Testis (tissue), 2 donors: Measurements from ENCODE around the gene NUDT8.

Experiments used
- POLR2A ChIP-seq: fragments of 450-650 bp; IDR thresholded peaks from one replicate; pipeline ENCODE4 v1.6.1; 2017; ENCODE audit warnings: antibody characterized with exemption, mild to moderate bottlenecking, moderate library complexity
- TF ChIP-seq, protein P1 (sequence below), 3 experiments: fragments of 450-650 bp in 2 of 3; fragments of 200-600 bp in 1 of 3; sonication (generic) in 1 of 3; IDR thresholded peaks; one replicate each; pipeline ENCODE4 v1.5.1; 2016 to 2019; ENCODE audit warnings: antibody characterized with exemption in 3 of 3, mild to moderate bottlenecking in 2 of 3, moderate library complexity in 1 of 3

DNA sequence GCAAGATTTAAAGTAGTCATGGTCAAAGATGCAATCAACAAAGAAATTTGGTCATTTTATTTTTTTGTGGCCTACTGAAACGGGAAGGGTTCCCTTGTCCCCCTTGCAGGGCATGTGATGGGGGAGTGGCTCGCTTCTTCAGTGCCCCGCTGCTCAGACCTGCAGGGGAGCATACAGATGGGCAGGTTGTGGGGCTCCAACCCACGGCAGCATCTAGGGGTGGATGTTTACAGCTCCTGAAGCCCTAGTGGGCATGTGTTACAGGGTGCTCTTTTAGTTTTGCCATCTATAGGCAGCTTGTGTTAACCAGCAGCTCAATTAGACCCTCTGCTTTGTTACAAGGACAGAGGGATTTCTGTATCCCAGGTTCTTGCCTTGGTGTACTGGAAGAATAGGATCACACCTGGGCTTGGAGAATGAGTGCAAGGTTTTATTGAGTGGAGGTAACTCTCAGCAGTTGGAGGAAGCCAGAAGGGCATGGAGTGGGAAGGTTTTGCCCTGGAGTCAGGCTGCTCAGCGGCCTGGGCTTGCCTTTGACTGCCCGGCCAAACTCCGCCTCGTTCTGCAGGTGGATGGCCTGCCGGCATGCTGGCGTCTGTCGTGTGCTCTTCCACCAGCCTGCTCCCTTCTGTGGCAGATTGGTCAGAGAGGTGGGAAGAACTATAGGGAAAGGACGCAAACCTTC lies 36.7 kb downstream of the NUDT8 start:
- TF ChIP-seq, protein P1, sequence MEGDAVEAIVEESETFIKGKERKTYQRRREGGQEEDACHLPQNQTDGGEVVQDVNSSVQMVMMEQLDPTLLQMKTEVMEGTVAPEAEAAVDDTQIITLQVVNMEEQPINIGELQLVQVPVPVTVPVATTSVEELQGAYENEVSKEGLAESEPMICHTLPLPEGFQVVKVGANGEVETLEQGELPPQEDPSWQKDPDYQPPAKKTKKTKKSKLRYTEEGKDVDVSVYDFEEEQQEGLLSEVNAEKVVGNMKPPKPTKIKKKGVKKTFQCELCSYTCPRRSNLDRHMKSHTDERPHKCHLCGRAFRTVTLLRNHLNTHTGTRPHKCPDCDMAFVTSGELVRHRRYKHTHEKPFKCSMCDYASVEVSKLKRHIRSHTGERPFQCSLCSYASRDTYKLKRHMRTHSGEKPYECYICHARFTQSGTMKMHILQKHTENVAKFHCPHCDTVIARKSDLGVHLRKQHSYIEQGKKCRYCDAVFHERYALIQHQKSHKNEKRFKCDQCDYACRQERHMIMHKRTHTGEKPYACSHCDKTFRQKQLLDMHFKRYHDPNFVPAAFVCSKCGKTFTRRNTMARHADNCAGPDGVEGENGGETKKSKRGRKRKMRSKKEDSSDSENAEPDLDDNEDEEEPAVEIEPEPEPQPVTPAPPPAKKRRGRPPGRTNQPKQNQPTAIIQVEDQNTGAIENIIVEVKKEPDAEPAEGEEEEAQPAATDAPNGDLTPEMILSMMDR (IDR thresholded peaks at IDR 0.05) = no peak
- TF ChIP-seq POLR2A = no peak
